HT-29 (cell line): ENCODE results near the gene NCF4. TPM values are rescaled to one million over a fixed set of nuclear protein-coding genes. Genes with fewer than 3 reads are reported as not detected.

Experiments used
- DNase-seq: peaks from one replicate; pipeline ENCODE4 v3.0.0-alpha.2; 2015; ENCODE audit warnings: low spot score
- total RNA-seq: library from RNA; depleted of rRNA; stranded (reverse); fragments of >200 nt; shearing (Covaris generic); gene quantifications from 2 replicates; pipeline ENCODE4 v1.2.3, GENCODE V29; 2014

Gene NCF4
- total RNA-seq, 1 experiment from 2014 or later = not detected

DNA sequence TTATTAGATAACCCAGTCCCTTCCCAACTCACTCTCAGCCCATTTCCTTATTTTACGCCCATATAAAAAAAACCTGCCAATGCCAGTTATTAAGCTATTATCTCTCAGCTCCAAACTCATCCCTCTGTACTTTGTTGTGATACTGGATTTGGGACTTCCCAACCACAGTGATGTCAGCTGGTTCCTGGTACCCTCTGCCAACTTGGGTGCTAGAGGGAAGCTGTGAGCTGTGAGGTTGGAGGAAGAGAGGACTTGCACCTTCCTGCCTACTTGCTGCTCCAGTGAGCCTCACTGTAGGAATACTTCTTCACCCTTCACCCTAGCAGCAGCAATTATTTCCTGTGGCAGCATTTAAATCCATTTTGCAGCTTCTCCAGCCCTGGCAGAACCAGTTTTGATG, 33.5 kb downstream of the NCF4 start:
- no peak for DNase-seq

GRCh38 chr22:36897611-36898010, 36.8 kb downstream of the NCF4 start:
- DNase-seq = no peak

- no peak for DNase-seq
Observed at GRCh38 chr22:36898690-36899089, 37.9 kb downstream of the NCF4 start.

DNA sequence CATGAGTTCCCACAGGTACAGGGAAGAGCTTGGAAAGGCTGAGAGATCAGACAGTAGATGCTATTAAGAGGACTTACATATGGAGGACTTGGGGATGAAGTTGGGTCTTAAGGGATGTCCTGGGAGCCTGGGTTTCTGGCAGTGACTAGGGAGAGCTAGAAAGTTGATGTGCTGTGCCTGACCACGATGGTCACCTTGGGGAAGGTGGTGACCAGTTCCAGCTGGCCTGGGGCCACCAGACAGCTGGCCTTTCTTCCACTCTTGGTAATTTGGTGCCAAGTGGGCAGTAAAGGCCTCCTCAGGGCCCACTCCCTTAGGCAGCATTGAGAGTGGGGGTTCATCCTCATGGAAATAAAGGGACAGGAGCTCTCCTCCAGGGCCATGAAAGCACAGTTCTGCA, 38.7 kb downstream of the NCF4 start:
- no peak for DNase-seq

- no peak for DNase-seq
Observed at GRCh38 chr22:36900225-36900624, 39.4 kb downstream of the NCF4 start.

- DNase-seq = no peak
Observed at GRCh38 chr22:36900880-36901279, 40.1 kb downstream of the NCF4 start.

DNA sequence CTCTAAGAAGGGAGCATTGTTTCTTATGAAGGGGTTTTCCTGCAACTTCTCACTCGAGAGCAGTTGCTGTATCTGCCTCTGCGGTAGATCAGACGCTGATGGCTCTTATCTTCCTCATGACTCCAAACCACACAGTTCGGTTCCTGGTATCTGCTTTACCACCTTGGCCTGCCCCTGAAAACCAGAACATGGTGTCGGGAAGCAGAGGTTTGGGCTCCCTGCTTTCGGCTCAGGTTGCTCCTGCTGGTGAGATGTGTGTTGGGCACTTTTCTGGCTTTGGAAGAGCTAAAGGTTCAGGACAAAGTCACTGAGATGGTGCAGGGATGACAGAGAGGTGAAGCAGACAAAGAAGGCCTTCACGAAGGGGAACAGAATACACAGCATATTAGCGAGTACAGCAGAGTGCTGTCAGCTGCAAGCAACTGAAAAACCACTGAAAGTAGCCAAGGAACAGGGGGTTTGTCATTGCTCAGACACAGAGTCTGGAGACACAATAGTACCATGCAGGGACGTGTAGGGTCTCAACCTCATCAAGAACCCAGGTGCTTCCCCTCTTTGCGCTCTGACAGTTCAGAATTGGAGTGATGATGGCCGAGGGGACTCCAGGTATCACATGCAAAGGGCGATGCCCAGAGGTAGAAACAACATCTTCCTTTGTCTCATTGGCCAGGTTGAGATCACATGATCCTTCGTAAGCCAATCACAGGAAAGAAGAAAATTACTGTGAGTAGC, 40.8 kb downstream of the NCF4 start:
- no peak for DNase-seq

DNA sequence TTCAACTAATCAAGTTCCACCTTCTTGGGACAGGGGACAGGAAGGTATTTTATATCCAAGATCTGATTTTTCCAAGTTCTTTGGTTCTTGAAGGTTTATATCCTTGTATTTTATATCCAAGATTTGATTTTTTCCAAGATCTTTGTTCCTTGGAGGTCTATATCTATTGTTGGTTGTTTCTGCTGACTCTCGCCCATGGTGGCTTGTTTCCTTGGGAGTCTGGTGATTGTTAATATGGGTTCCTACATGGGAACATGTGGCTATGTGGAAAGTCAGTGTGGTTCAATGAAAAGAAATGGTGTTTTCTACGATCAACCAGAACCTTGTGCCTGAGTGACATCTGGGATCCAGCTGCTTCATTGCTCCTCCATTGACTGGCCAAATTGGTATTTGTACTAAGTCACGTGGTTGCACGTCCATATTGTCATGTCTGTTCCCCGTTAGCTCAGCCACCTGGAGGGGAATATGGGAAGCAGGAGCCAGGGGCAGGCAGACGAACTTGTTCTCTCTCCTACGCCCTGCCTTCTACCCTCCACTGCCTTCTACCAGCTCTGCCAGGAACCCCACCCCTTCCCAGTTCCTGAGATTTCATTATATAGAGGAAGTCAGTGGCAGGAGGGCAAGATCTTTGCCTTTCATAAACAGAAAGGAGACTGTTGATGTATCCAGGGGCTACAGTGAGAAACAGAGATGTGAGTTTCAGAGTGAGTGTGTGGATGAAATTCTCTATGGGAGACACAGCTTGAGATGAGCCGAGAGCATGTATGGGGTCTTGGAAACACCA, 41.5 kb downstream of the NCF4 start:
- DNase-seq = no peak

- DNase-seq = no peak
Observed at GRCh38 chr22:36904260-36904880, 43.6 kb downstream of the NCF4 start.

DNA sequence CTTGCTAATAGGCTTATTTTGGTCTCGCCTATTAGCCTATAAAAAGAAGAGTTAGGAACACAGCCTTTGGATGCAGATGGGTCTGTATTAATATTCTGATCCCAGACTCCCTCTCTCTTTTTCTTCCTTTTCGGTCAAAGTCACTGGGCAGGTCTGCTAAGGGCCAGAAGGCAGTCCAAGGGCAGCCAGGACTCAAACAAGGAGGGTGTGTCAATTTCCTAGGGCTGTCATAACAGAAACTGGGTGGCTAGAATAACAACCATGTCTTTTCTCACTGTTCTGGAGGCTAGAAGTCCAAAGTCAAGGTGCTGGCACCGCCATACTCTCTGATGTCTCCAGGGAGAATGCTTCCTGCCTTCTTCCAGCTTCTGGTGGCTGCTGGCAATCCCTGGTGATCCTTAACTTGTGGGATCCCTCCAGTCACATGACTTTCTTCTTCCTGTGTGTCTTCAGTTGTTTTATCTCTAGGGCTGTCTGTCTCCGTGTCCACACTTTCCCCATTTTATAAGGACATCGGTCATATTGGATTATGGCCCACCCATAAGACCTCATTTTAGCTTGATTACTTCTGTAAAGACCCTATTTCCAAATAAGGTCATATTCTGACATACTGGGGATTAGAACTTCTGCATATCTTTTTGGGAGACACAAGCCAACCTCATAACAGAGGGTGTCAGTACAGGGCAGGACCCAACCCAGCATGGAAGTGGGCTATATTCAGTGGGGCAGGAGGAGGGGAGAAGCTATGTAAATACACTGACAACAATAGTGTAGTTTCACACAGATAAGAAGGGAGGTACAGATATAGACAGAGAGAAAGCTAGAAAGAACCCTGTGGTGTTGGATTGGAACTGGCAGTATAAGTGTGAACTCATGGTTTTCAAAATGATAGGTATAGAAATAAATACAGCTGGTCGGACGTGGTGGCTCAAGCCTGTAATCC, 46.7 kb downstream of the NCF4 start:
- DNase-seq = no peak

GRCh38 chr22:36910461-36910860, 49.7 kb downstream of the NCF4 start:
- DNase-seq = no peak

- no peak for DNase-seq
Observed at GRCh38 chr22:36911887-36912661, 51.3 kb downstream of the NCF4 start.

- DNase-seq = no peak
Observed at GRCh38 chr22:36912694-36913426, 52.1 kb downstream of the NCF4 start.

GRCh38 chr22:36913427-36914389, 52.9 kb downstream of the NCF4 start, which contains the start of gene CSF2RB:
Gene CSF2RB, plus strand, starts transcription at chr22:36913628. Its CDS starts 8,580 bp downstream, at chr22:36922208.
- DNase-seq = no peak

GRCh38 chr22:36914390-36914752, 53.6 kb downstream of the NCF4 start:
- DNase-seq = no peak

- no peak for DNase-seq
Observed at GRCh38 chr22:36916034-36916433, 55.2 kb downstream of the NCF4 start.

DNA sequence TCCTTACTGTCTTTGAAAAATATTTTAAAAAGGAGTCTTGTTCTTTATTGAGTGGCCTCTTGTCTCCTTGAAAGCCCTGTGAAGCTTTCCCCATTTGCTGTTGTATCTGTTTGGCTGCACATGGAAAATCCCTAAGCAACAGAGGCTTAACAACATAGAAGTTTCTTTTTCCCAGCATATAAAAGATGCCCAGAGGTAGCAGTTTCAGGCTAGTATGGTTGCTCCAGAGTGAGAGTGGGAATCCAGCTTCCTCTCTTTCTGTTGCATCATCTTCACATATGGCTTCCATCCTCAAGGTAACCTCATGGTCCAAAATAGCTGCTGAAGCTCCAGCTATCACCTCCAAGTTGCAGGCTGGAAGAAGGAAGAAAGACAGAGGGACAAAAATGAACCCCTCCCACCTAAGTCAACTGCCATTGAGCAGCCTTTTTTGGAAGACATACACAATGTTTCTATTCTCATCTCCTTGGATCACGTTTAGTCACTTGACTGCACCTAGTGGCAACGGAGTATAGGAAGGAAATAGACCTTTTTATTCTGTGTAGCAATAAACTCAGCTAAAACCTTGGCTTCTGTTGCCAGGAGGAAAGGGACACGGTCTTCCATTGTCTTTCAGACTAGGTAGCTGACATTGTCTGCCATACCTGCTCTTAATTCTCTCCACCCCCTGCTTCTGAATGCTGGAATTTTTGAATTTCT, 57.9 kb downstream of the NCF4 start:
- no peak for DNase-seq
